ENCODE results near the gene FER.
A peak's percentile ranks its signal among the peaks of the same experiment; 100 is the strongest.

Gene FER

DNA sequence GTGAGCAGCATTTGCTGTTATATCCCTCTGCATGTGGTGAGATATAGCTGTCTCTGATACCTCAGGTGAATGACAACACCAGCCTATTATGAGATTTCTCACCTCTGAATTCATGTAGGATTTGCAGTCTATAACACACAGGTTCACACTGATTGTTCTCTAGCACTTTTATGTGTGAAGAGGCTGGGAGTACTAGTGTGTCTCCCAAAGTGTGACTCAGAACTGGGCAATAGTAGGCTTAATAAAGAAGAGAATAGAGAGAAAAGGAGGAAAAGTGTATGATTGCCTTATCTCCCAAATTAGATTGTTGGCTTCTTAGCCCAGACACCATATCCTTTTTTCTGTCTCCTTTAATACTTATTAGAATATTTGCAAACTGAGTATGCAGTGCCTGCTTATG lies 430.1 kb downstream of the FER start:
- no peak for DNase-seq (ENCODE audit: low spot score)

DNA sequence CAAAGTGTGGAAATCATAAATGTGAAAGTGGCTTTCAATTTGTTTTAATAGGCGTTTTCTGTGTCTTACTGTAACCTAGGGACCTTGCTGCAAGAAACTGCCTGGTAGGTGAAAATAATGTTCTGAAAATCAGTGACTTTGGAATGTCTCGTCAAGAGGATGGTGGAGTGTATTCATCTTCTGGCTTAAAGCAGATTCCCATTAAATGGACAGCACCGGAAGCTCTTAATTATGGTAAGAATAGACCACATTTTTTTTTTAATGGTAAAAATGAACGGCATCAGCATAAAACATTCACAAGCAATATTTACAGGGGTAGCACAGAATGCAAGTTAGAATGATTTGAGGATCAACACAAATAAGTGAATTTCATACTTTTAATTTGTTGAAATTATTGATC lies 433.0 kb downstream of the FER start:
- DNase-seq (ENCODE audit: low spot score), result no peak

DNA sequence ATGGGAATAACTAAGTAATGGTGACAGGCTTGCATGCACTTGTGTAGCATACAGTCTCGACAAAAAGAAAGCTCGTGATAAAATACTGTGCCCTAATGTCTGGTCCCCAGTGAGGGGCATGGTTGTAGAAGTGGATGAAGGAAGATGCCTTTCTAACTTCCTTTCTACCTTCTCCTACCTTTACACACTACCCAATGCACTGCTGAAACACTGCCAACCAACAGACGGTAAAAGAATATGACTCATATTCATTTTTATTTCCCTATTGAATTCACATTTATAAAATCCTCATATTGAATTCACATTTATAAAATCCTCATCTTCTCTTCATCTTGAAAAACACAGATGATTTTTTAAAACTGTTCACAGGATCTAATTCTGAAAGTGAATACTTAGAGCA lies 439.1 kb downstream of the FER start:
- DNase-seq (ENCODE audit: low spot score), result no peak

GRCh38 chr5:109191153-109191558 lies 443.5 kb downstream of the FER start:
- DNase-seq (ENCODE audit: low spot score), result no peak

DNA sequence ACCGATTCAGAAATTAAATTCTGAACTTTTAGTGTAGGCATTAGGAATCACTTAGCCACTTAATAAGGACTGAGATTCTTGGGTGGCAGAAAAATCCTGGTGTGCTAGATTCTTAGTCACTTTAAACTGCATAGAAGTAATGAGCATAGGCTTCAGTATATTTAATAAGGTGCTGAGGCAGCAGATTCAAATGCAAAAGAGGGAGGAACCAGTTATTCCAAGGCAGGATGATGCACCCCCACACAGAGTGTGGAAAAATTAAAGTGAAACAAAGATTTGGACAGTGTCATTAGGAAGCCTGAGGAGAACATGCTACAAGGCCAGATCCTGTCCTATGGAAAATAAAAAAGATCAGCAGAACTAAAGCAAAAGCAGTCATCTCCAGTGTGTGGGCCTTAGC lies 444.3 kb downstream of the FER start:
- DNase-seq (ENCODE audit: low spot score), result no peak

GRCh38 chr5:109192555-109193281 lies 445.0 kb downstream of the FER start:
- DNase-seq (ENCODE audit: low spot score), result no peak

DNA sequence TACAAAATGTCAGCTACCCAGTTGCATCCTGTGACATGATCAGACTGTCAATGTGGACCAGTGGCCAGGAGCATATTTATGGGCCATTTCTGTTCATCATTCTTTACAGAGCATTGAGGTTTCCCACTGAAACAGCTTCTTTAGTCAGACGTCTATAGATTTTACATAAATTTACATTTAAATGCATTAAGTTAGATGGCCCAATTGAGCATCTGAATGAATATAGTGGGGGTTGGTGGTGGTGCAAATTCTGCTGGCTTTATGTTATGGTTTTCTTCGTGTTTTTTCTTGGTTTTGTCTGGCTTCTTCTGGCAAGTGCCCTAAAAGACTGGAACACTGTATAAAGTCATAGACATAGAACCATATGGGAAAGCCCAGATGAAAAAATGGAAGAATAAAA lies 448.0 kb downstream of the FER start:
- no peak for DNase-seq (ENCODE audit: low spot score)

GRCh38 chr5:109196087-109196822 lies 448.6 kb downstream of the FER start:
- no peak for DNase-seq (ENCODE audit: low spot score)

GRCh38 chr5:109196823-109197160 lies 449.1 kb downstream of the FER start:
- DNase-seq (ENCODE audit: low spot score), result no peak

DNA sequence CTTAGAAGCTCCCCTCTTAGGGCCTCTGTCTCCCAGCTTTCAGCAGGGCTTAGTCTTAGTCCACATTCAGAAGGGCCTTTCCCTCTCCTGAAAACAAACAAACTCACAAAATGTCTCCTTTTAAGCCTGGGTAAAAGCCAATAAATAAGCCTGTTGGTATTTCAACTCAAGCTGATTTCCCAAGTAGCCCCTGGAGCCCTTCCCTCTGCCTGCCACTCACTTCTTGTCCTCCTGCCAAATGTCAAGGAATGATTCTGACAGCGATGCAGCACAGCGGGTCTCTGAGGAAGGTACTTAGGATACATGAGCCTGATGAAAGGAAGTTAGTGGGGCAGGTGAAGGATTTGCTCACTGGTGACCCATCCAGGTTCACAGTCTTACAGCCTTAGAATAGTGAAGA lies 451.6 kb downstream of the FER start:
- no peak for DNase-seq (ENCODE audit: low spot score)

DNA sequence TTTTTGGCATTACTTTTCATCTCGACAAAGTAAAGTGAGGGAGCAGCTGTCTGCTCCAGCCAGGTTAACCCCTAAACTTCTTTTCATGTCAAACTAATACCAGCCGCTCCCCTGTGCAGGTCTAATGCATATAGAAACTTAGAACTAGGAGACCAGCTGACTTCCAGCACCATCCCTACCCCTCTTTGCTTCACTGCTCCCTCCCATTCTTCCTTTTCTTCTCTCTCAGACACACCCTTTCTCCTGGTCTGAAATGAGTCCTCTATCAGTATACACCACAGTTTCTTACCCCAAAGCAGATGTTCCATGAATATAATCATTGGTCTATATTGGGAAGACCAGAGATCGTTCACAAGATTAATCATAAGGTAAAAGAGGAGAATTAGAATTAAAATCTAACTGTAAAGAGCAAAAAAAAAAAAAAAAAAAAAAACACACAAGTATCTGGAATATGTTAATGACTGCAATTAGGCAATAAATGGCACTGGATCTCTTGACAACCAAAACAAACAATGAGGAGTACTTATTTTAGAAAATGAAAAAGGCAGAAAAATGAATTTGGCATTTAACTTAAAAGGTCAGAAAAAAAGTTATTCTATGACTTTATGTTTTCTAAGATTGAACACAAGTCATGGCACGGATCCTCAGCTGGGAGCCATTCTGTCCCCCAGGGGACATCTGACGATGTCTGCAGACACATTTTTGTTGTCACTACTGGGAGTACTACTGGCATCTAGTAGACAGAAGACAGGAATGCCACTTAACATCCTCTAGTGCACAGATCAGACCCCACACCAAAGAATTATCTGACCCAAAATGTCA lies 452.3 kb downstream of the FER start:
- no peak for DNase-seq (ENCODE audit: low spot score)

- DNase-seq (ENCODE audit: low spot score), result no peak
These were observed 467.3 kb downstream of the FER start for GRCh38 chr5:109215040-109215439.

GRCh38 chr5:109218818-109219217 lies 471.1 kb downstream of the FER start:
- no peak for DNase-seq (ENCODE audit: low spot score)

- DNase-seq (ENCODE audit: low spot score), result no peak
These were observed 475.8 kb downstream of the FER start for GRCh38 chr5:109223531-109223930.

DNA sequence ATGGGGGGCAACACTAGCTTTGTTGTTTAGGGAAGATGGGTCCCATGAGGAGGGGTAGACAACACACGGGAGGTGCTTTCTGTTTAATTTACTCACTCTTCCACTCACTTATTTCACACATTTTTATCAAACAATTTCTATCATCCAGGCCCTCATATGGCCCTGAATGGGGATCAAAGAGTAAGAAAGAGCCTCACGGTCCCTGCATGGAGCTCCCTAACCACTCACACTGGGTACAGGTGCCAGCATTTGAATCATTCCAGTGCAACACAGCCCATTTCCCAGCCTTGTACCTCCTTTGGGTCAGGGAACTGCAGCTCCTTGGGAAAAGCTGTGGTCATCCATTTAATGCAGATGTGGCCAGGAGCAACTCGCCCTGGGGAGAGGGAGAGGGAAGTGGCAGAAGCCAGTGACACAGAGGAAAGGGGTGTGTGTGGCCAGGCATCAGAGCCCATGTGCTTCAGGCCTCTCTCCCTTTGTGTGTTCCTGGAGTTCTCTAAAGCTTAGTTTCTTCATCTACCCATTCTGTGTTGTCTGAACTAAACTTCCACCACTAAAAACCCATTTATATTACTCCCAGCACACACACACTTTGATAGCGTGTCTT lies 476.7 kb downstream of the FER start:
- DNase-seq (ENCODE audit: low spot score), result no peak

- no peak for DNase-seq (ENCODE audit: low spot score)
These were observed 478.3 kb downstream of the FER start for GRCh38 chr5:109225716-109226625.

DNA sequence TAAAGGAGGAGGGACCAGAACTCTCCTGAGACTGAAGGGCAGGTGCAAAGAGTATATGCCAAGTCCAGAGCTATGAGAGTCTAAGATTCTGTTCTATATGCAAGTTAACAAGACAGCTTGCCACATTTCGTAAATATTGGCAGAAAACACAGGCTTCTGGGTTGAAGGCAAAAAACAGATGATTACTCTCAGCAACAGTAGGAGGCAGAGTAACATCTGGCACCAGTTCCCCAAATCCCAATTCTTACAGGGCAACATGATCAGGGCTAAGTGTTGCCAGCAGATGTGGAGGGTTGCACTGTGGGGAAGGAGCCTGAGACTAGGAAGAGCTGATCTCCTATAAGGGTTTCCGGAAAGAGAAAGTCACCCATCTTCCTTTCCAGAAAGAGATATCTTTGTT lies 482.7 kb downstream of the FER start:
- no peak for DNase-seq (ENCODE audit: low spot score)

- DNase-seq (ENCODE audit: low spot score), result peak; percentile 20
These were observed 483.6 kb downstream of the FER start for GRCh38 chr5:109231331-109231730.

- no peak for DNase-seq (ENCODE audit: low spot score)
These were observed 486.7 kb downstream of the FER start for GRCh38 chr5:109234381-109234780.

GRCh38 chr5:109239456-109239855 lies 491.8 kb downstream of the FER start:
- no peak for DNase-seq (ENCODE audit: low spot score)

DNA sequence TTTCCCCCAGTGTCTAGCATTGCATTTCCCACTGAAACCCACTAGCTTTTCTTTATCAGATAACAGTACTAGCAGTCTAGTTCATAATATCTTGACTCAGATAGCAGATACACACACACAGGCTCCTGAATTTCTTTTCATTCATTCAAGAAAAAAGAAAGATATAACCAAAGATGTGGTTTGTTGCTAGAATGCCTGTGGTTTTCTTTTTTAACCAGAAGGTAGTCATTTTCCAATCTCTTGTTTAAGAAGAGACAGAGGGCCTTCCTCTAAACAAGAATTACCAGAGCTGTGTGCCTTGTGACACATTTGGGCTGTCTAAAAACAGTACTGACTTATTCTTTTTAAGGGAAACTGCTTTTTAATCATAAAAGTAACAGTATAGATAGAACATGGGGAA lies 494.8 kb downstream of the FER start:
- DNase-seq (ENCODE audit: low spot score), result no peak

DNA sequence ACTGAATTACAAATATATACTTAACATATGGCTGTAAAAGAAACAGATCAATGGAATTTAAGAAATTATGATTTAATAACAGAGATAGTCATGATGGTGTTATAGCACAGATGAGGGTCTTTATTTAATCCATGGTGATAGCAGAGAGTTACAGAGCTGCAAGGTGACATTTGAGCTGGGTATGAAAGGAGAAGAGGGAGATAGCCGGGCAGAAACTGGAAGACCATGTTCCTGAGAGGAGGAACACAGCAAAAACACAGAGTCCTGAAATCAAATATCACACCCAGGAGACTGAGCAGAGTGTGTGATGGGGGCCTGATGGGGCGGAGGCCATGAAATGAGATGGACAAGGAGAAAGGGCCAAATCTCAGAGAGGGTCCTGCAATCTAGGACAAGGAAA lies 498.7 kb downstream of the FER start:
- DNase-seq (ENCODE audit: low spot score), result no peak
